Mesendoderm (in vitro differentiated cells): Measurements from ENCODE around the gene ADGRV1.
A peak's percentile ranks its signal among the peaks of the same experiment; 100 is the strongest.
"Not testable (repeated sequence)": the region's sequence is repeated elsewhere in the genome, so short reads cannot be mapped to it uniquely, and the experiment has no call there.

Experiments
- DNase-seq: peaks from one replicate; pipeline ENCODE4 v3.0.0; 2013
- H2AK5ac ChIP-seq: 2 replicates; pipeline ENCODE4 v1.6.1; 2013; ENCODE audit warnings: low read length, inconsistent platforms
- H2BK120ac ChIP-seq: 2 replicates; pipeline ENCODE4 v1.6.1; 2013; ENCODE audit warnings: low read depth, mild to moderate bottlenecking, low read length, moderate library complexity, mixed read lengths
- H2BK15ac ChIP-seq: replicated peaks from 2 replicates; pipeline ENCODE4 v1.6.1; 2013; ENCODE audit warnings: low read depth, mild to moderate bottlenecking, moderate library complexity
- H2BK5ac ChIP-seq: 2 replicates; pipeline ENCODE4 v1.6.1; 2013; ENCODE audit warnings: low read length, inconsistent platforms
- H3K18ac ChIP-seq: 2 replicates; pipeline ENCODE4 v1.6.1; 2013; ENCODE audit warnings: mild to moderate bottlenecking, low read length, mixed read lengths
- H3K23ac ChIP-seq: one replicate; pipeline ENCODE4 v1.6.1; 2013; ENCODE audit warnings: low read length
- H3K27ac ChIP-seq: 2 replicates; pipeline ENCODE4 v1.5.1; 2013; ENCODE audit warnings: low read depth, mild to moderate bottlenecking, inconsistent platforms, low read length, moderate library complexity
- H3K27me3 ChIP-seq: 2 replicates; pipeline ENCODE4 v1.6.1; 2013; ENCODE audit warnings: low read length, control low read depth, mild to moderate bottlenecking, inconsistent platforms; ENCODE audit not compliant: insufficient read depth, poor library complexity
- H3K36me3 ChIP-seq: 2 replicates; pipeline ENCODE4 v1.6.1; 2013; ENCODE audit warnings: low read length, inconsistent platforms; ENCODE audit not compliant: control insufficient read depth, insufficient read depth
- H3K4ac ChIP-seq: one replicate; pipeline ENCODE4 v1.6.1; 2013; ENCODE audit warnings: low read depth, mild to moderate bottlenecking, low read length, moderate library complexity
- H3K4me1 ChIP-seq: 2 replicates; pipeline ENCODE4 v1.6.1; 2013; ENCODE audit warnings: low read depth, low read length, inconsistent platforms; ENCODE audit not compliant: control insufficient read depth
- H3K4me2 ChIP-seq: 2 replicates; pipeline ENCODE4 v1.6.1; 2013; ENCODE audit warnings: low read length
- H3K4me3 ChIP-seq: 2 replicates; pipeline ENCODE4 v1.5.1; 2013; ENCODE audit warnings: mild to moderate bottlenecking, low read length
- H3K56ac ChIP-seq: one replicate; pipeline ENCODE4 v1.6.1; 2013; ENCODE audit warnings: low read length
- H3K79me1 ChIP-seq: 2 replicates; pipeline ENCODE4 v1.6.1; 2013; ENCODE audit warnings: low read length, inconsistent platforms
- H3K79me2 ChIP-seq: 2 replicates; pipeline ENCODE4 v1.6.1; 2013; ENCODE audit warnings: mild to moderate bottlenecking, low read length; ENCODE audit not compliant: control insufficient read depth, insufficient read depth
- H3K9ac ChIP-seq: 2 replicates; pipeline ENCODE4 v1.6.1; 2013; ENCODE audit warnings: low read length, inconsistent platforms
- H4K5ac ChIP-seq: one replicate; pipeline ENCODE4 v1.6.1; 2013; ENCODE audit warnings: low read length
- H4K8ac ChIP-seq: one replicate; pipeline ENCODE4 v1.6.1; 2013; ENCODE audit warnings: low read depth, mild to moderate bottlenecking, control low read depth, low read length, moderate library complexity
- WGBS: extraction: QIAGEN DNeasy Blood & Tissue Kit; methylation state at CpG from one replicate; pipeline ENCODE4 v1.1.7; 2013; ENCODE audit warnings: low lambda C conversion rate, missing lambda C conversion rate; ENCODE audit not compliant: insufficient coverage; ENCODE audit errors: extremely low coverage; 5-methylcytosine and 5-hydroxymethylcytosine counted together

ADGRV1 gene

GRCh38 chr5:90590170-90590569, 31.6 kb downstream of the ADGRV1 start:
- no peak overlapping the region for H3K9ac ChIP-seq
- H3K36me3 ChIP-seq: peaks cover 1% of the 10 kb centered on the region
- no peak overlapping the region for H2BK5ac ChIP-seq
- no peak overlapping the region for H3K27ac ChIP-seq
- no peak overlapping the region for H3K4me2 ChIP-seq
- no peak for DNase-seq
- no peak overlapping the region for H2BK120ac ChIP-seq
- H3K4me1 ChIP-seq: peaks cover 4% of the 10 kb centered on the region
- no peak overlapping the region for H3K4ac ChIP-seq
- H2BK15ac ChIP-seq: no peak overlapping the region
- no CpG with 5 or more reads among the region's 3 CpGs for WGBS
- peaks cover 4% of the 10 kb centered on the region for H3K79me1 ChIP-seq
- H3K56ac ChIP-seq: no peak overlapping the region
- peaks cover 2% of the 10 kb centered on the region for H3K79me2 ChIP-seq
- H3K23ac ChIP-seq: no peak overlapping the region
- no peak overlapping the region for H4K8ac ChIP-seq
- no peak overlapping the region for H2AK5ac ChIP-seq
- H4K5ac ChIP-seq: no peak overlapping the region
- H3K18ac ChIP-seq: no peak overlapping the region
- H3K4me3 ChIP-seq: no peak overlapping the region
- no peaks in the 10 kb centered on the region for H3K27me3 ChIP-seq

GRCh38 chr5:90593083-90593482, 34.5 kb downstream of the ADGRV1 start:
- not testable (repeated sequence) for H3K4ac ChIP-seq, H3K27me3 ChIP-seq, H2AK5ac ChIP-seq, H3K23ac ChIP-seq, H2BK120ac ChIP-seq, H3K4me1 ChIP-seq, H3K79me2 ChIP-seq, H2BK15ac ChIP-seq, H3K4me2 ChIP-seq, H4K8ac ChIP-seq, H3K56ac ChIP-seq, H2BK5ac ChIP-seq, DNase-seq, H3K9ac ChIP-seq, H3K79me1 ChIP-seq, H3K36me3 ChIP-seq, H3K18ac ChIP-seq, H3K4me3 ChIP-seq, H3K27ac ChIP-seq, H4K5ac ChIP-seq
- no CpG with 5 or more reads among the region's 6 CpGs for WGBS

- H3K79me1 ChIP-seq, H2BK15ac ChIP-seq, H2BK5ac ChIP-seq, H3K79me2 ChIP-seq, H3K4ac ChIP-seq, H3K9ac ChIP-seq, H3K4me3 ChIP-seq, DNase-seq, H4K8ac ChIP-seq, H2AK5ac ChIP-seq, H3K56ac ChIP-seq, H3K27ac ChIP-seq, H3K18ac ChIP-seq, H2BK120ac ChIP-seq, H4K5ac ChIP-seq, H3K27me3 ChIP-seq, H3K4me1 ChIP-seq, H3K23ac ChIP-seq, H3K4me2 ChIP-seq, H3K36me3 ChIP-seq: not testable (repeated sequence)
- WGBS: no CpG with 5 or more reads among the region's 34 CpGs
Measured at GRCh38 chr5:90595766-90596165, 37.2 kb downstream of the ADGRV1 start.

GRCh38 chr5:90598293-90598692, 39.7 kb downstream of the ADGRV1 start:
- Histone ChIP-seq H3K79me2 (no peaks in the 10 kb centered on the region), H2BK5ac (no peak overlapping the region), H2AK5ac (no peak overlapping the region), H2BK120ac (no peak overlapping the region), H3K4me2 (no peak overlapping the region), H3K27ac (peak overlapping the region; percentile 8), H3K4me1 (no peaks in the 10 kb centered on the region), H3K27me3 (no peaks in the 10 kb centered on the region), H3K9ac (no peak overlapping the region), H3K36me3 (no peaks in the 10 kb centered on the region), H3K4ac (no peak overlapping the region), H3K4me3 (no peak overlapping the region), H4K8ac (no peak overlapping the region), H2BK15ac (no peak overlapping the region), H3K79me1 (no peaks in the 10 kb centered on the region), H3K23ac (no peak overlapping the region), H4K5ac (no peak overlapping the region), H3K18ac (no peak overlapping the region), H3K56ac (no peak overlapping the region)
- DNase-seq: no peak
- no CpG with 5 or more reads among the region's 7 CpGs for WGBS

GRCh38 chr5:90600307-90600706, 41.7 kb downstream of the ADGRV1 start:
- H3K4me2 ChIP-seq, H3K36me3 ChIP-seq, H3K79me1 ChIP-seq, H2BK5ac ChIP-seq, H3K4me1 ChIP-seq, H4K8ac ChIP-seq, H4K5ac ChIP-seq, H2AK5ac ChIP-seq, H2BK15ac ChIP-seq, DNase-seq, H3K27ac ChIP-seq, H3K4ac ChIP-seq, H3K56ac ChIP-seq, H3K23ac ChIP-seq, H3K79me2 ChIP-seq, H3K18ac ChIP-seq, H3K4me3 ChIP-seq, H3K9ac ChIP-seq, H3K27me3 ChIP-seq, H2BK120ac ChIP-seq: not testable (repeated sequence)
- no CpG with 5 or more reads among the region's 3 CpGs for WGBS

- Histone ChIP-seq H3K4me3 (no peak overlapping the region), H3K23ac (no peak overlapping the region), H3K18ac (no peak overlapping the region), H3K9ac (no peak overlapping the region), H3K79me2 (no peaks in the 10 kb centered on the region), H2BK5ac (no peak overlapping the region), H3K56ac (no peak overlapping the region), H2BK15ac (no peak overlapping the region), H3K4me2 (no peak overlapping the region), H4K5ac (no peak overlapping the region), H2BK120ac (no peak overlapping the region), H3K36me3 (no peaks in the 10 kb centered on the region), H2AK5ac (no peak overlapping the region), H3K79me1 (no peaks in the 10 kb centered on the region), H3K27me3 (no peaks in the 10 kb centered on the region), H4K8ac (no peak overlapping the region), H3K4me1 (no peaks in the 10 kb centered on the region), H3K27ac (no peak overlapping the region), H3K4ac (no peak overlapping the region)
- no peak for DNase-seq
- 100% methylated on average over 1 of the region's 2 CpGs for WGBS
Measured at GRCh38 chr5:90601468-90601867, 42.9 kb downstream of the ADGRV1 start.
